ENCODE data around the gene RAB8B.
"Not testable (repeated sequence)": the region's sequence is repeated elsewhere in the genome, so short reads cannot be mapped to it uniquely, and the experiment has no call there.

The RAB8B gene

DNA sequence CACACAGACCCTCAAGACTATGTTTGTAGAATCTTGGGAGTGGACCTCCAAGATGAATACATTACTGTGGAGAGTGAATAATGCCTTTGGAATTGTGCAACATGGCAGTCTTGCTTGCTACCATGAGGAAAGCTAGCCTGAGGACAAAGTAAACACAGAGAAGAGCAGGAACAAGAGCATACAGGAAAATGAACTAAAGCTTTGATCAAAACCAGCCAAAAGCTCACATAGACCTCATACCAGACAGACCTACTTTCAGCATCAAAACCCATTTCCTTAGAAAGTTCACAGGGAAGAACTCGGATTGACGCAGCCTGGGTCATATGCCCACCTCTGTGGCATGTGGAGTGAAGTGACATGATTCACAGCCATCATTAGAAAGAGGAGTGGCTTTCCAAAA is 3.3 kb upstream of the RAB8B start:
- DNase-seq, result no peak

DNA sequence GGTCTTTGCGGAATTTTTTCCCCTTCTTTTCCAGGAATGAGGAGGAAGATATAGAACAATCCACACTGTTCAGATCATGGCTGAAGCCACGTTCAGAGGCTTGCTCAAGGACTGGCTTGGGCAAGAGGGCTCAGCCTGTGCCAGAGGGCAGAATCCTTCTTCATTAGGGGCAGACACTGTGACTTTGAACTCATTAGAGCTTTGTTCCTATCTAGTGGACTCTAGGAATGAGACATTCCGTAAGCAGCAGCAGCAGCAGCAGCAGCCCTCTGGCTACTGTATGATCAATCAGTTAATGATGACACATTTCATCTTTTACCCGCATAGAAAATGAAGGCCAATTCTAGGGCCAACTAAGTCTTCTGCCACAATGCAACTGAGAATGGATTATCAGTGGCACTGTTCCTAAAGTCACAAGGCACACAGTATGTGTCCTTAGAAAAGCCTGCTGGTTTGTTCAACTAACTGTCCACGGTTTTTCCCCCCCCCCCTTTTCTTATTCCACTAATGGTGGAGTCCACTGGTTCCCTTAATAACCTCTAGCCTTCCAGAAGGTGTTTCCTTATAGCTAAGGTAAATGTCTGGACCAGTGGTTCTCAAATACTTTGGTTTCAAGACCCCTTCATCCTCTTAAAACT is 1.7 kb upstream of the RAB8B start:
- DNase-seq, result no peak

DNA sequence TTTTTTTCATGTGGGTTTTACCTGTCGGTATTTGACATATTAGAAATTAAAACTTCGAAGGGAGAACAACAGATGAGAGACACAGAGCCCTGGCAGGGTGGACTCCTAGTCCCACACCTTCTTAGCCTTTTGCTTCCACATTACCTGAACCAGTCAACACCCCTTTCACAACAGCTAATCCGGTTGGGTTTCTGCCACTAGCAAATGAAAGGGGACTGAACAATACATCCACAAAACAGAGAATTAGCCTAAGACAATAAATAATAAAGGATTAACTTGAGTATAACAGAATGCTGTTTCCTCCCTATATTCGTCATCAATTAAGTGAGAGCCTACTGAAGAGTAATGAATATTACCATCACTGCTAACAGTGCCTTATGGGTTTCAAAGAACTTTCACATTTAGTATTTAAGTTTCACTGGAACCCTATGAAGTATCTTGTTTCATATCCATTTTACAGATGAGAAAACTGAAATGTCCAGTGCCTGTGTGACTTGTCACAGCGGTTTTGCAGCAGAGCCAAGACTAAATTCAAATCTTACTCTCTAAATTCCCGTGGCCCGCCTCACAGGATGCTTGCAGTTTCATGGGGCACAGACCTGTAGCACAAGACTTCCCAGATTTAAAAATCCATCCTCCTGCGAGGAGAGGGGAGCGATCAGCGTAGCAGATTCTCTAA is 1.0 kb upstream of the RAB8B start:
- DNase-seq, result no peak

DNA sequence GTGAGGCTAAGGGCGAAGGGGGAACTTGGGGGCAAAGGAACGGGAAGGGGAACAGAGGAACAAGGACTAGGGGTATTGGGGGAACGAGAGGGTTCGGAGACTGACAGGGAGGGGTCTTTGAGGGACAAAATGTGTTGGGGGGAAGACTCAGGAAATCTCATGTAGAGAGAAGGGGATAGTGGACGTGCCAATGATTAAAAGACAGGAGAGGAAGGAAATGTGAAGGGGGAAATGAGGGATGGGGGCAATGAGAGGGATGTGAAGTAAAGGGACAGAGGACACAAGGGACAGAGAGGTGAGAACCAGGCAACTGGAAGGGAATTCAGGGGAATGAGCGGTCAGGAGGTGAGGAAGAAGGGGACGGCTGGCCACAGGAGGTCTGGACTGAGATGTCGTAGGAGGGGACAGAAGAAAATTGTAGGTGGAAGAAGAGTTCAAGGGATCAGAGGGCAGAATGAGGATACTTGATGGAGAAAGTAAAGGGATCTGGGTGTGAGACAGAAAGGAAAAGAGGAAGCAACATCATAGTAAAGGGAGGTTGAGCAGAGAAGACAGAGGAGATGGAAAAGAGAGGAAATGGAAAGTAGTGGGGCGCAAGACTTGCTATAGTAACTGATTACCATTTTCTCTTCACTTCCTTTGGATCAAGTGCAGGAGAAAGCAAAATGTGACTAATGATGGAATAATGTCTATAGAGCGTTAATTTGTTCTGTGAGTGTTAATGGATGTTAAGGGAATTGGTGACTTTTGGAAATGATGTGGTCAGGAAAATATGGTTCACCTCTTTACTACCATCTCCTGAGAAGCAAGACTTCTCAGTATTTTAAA is 749 bp downstream of the RAB8B start:
- peak in 1 of 2 experiments; percentile 22 for DNase-seq

DNA sequence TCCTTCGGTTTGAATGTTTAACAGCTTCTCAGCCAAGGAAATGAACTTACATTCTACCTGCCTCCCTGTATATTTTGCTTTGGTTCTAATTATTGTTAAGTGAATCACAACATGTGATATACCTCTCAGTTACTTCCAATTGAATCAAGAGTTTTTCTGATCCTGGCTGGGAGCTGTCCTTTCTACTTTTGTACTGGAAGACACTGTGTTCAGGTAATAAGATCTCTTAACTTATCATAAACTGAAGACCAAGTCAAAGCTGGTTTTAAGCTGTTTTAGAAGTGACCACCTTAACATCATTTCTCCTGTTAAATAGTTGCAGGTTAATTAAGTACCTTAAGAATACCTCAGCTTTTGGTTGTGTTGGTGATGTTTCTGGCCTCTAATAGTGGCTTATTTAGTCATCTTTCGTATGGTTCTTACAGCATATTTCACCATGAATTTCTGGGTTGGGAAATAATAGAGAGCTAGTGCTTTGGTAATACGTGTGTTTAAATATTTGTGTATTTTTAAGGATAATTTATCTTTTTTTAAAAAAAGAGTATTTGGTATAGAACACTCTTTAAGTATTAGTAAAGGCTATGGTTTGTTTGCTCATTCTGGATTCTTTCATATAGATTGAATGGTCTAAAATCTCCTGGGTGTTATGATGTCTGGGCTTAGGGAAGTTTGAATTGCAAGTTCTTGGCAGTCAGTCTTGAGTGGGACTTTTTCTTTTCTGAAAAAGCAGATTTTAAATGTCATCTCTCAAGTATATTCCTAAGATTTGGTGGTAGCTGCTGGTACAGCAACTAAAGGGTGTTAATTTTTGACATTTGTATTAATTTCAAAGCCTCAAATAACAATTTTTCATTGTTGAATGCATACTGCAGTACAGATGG is 1.6 kb downstream of the RAB8B start:
- no peak for DNase-seq

DNA sequence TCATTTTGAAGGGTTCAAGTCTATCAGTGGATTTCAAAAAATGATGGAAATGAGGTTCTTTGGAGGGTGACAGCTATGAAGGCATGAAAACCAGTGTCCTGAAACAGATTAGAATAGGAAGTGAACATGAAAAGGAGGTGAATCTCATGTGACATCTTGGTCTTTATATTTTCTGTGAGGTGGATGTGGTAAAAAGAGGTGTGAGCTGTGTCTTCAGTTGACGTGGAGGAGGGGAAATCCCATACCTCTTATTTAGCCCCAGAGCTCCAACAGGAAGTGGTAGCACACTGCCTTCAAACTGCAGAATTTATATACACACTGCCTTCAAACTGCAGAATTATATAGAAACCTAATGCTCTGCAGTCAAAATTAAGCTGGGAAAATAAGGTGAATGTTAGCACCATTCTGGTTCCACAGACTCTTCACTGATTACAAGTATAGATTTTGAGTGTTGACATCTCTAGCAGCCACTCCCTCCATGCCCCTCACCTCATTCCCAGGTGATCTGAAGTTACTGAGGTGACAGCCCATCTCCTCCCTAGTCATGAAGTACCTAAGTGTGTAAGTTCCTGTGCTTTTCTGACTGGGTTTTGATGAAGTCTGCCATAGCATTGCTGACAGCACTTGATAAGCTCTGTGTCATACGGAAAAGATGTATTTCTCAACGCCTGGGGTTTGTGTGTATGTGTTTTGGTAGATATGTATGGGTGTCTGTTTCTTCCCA is 2.7 kb downstream of the RAB8B start:
- DNase-seq, result no peak

DNA sequence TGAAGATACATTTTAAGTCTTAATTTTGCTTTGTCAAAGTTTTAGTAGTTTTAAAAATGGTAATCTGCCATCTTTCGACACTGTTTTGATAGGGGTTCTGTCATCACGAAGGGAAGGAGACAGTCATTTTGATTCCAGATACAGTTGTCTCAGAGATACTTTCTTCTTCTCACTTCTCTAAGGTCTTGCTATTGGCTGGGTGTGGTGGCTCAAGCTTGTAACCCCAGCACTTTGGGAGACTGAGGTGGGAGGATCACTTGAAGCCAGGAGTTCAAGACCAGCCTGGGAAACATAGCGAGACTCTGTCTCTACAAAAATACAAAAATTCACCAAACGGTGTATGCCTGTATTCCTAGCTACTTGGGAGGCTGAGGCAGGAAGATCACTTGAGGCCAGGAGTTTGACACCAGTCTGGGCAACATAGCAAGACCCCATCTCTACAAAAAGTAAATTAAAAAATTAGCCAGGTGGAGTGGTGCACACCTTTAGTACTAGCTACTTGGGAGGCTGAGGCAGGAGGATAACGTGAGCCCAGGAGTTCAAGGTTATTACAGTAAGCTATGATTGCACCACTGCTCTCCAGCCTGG is 3.3 kb downstream of the RAB8B start:
- no peak for DNase-seq

DNA sequence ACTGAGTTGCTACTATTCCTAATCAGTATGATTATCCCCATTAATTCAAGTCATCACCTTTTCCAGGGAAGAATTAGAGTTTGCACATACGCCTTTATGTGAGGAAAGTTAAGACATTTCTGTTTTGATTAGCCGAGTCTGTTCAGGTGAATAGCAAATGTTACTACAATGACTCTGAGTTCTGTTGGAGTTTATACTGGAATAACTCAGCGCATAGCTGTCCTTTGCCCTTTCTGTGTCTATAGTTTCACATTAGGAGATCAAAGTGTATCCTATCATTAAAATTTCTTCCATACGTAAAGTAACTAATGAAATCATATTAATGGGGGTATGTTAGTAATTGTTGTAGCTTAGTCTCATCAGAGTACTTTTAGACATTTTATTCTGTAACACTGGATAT is 4.9 kb downstream of the RAB8B start:
- DNase-seq, result no peak

DNA sequence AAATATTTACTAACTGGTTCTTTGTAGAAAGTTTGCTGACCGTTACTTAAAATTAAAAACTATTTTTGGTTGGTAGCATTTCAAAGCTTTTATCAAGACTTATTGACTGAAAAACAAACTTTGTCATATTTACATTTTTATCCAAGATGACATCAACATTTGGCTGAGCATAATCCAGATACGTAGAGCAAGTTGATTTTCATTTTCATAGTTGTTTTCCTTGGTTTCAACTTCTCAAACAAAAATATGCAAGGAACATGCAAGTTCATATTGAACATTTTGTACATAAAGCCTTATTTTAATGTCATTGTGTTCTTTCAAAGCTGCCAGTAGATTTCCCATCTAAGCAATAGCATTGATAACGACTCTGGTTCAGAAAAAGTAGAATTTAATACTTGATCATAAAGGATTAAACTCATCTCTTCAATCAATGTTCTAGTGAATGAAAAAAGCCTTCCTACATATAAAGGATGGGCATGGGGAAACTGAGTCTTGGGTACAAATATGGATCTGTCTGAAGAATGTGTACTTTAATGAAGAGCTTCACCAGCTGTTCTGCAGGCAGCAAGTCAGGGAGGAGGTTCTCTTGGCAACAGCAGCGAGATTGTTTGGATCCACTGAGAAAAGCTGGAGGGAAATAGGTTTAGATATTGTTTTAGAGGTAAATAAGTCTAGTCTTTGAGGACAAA is 5.6 kb downstream of the RAB8B start:
- no peak for DNase-seq

DNA sequence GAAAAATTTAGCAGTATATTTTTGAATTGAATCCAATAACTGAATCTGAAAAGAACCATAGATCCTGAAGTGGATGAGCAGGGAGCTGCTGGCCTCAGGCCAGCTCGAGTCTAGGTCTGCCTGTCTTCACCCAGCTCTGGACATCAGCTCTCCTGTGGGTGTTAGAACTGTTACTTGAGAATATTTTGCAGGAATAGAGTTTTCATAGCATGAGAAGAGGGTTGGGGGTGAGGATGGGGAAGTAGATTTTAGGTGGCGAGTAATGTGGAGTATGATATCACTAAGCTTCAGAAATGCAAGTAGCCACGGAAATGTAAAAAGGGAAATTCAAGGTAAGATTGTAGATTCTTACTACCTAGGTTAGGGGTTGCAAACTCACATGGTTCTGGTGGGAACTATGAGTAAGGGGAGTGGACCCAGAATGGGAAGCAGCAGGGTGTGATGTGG is 6.2 kb downstream of the RAB8B start:
- DNase-seq, result no peak

DNA sequence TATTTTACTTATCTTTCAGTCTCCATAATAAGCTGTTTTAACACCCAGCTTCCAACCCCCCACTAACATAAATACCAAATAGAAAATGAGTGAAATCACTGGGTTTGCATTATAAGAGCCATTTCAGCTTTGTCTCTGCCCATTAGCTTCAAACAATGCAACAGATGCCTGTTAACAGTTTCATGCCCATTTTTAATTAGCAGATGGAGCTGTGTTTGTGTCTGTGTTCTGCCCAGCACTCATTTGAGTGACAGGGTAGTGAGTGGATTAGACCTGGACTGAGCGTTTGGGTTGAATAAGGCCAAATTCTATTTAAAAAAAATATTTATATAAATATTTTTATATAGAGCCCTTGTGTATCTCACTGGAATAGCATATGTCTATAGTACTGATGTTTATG is 7.4 kb downstream of the RAB8B start:
- no peak for DNase-seq

DNA sequence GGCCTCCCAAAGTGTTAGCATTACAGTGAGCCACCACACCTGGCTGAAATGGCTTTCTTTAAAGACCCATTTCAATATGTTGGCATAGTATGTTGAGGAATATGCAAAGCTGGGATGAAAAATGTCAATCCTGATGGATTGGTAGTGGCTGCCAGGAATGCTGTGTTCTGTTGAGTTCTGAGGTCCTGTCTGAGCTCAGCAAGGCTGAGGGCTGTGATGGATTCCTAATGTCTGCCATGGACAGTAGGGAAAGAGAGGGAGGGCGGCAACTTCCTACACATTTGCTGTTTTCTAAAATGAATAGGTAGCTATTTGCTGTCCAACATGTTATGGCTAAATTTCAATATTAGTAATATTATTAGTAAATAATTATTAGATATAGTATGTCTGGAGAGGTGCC is 8.2 kb downstream of the RAB8B start:
- DNase-seq, result peak in 1 of 2 experiments; percentile 9

DNA sequence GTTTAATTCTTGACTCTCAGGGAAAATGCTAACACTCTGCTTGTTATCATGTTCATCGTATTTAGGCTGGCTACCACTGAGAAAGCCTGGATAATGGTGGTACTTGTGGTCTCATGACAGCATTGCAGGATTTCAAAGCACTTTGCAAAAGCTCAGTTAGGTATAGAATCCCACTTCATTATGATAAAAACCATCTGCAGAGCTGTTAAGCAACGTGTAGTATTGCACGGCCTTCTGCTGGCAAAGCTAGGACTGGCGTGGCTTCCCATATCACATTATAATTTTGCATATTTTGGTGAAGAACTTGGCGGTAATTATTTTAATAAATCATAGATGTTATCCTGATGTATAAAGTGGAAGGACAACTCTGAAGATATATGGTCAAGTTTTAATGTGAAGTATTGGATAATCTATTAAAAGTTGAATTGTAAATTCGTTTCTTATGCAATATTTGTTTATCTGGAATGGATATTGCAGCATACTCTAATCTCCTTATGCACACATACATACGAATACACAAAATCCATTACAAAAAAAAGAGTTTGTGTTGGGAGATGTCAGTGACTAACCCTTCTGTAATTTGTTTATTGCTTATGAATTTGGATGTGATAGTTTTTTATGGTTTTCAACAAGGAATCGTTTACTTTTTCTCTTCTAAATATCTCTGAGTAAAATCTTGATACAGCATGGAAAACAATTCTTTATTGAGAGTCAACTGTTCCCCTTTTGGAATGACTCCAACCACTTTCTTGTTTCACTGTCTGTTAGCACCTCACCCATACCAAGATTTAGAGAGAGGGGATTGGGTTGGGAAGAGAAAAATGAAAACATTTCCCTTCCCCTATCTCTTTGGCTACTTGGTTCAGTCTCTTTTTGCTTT is 9.2 kb downstream of the RAB8B start:
- peak; percentile 37 to 67 for DNase-seq

DNA sequence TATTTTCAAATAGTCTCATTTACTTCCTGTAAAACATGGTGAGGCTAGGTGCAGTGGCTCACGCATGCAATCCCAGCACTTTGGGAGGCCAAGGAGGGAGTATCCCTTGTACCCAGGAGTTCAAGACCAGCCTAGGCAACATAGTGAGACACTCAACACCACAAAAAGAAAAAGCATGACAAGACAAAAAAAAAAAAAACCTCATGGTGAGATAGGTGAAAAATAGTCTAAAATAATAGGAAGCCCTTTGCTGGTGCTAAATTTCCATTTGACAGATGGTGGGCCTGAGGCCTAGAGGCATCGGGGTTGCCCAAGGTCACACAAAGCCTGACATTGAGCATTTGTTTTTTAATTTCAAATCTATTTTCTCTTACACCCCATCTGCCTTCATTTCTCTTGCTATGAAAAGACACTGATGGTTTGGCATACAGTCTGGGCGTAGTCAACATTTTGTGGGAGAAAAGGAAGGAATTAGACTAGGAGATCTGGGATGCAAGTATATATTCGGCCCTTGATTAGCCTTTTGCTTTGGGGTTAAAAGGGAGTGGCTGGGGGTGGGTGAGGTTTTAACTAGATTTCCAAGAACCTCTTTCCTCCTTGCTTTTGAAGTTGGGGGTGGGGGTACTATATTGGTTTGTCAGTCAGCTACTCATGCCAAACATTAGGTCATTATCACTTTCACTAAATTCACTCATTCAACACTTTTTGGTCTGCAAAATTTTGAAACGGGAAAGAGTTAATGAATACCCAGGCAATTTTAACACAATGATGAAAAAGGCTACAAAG is 11.3 kb downstream of the RAB8B start:
- DNase-seq, result no peak

DNA sequence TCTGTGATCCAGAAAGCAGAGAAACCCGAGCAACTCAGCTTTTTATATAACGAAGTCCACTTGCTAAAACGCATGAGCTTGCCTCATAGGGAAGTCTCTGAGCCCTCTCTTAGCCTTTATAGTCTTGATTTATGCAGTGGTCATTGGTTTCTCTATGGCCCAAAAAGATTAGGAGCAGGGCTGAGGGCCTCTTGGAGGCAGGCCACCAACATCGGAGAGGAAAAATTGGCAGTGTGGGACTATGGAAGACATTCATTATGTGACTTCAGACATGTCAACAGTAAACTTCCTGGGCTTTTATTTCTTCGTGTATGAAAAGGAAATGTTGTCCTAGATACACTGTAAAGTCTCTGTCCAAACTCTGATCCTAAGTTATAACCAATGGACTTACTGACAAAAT is 13.5 kb downstream of the RAB8B start:
- DNase-seq, result peak in 1 of 2 experiments; percentile 6

DNA sequence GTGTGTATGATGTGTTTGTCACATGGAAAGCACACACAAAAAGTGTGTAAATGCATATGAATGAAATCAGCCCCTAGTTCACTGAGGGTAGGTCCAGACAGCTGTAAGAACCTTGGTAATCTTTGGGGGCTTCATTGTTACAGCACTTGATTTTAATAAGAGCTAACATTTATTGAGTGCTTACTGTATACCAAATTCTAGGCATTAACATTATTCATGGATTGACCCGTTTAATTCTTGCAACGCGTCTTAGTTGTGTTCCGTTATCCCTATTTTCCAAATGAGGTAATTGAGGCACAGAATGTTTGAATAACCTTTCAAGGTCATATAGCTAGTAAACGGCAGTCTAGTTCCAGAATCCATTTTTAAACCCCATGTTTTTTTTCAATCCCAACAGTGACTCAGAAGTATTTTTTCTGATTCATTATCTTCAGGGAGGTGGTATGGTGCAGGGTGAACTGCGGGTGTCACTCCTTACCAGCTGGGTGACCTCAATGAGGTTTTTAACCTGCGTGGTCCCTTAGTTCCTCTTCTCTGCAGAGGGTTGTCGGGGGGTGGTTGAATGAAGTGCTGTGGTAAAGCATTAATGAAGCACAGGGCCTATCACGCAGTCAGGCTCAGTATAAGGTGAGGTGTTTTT is 14.2 kb downstream of the RAB8B start:
- peak in 1 of 2 experiments; percentile 13 for DNase-seq

DNA sequence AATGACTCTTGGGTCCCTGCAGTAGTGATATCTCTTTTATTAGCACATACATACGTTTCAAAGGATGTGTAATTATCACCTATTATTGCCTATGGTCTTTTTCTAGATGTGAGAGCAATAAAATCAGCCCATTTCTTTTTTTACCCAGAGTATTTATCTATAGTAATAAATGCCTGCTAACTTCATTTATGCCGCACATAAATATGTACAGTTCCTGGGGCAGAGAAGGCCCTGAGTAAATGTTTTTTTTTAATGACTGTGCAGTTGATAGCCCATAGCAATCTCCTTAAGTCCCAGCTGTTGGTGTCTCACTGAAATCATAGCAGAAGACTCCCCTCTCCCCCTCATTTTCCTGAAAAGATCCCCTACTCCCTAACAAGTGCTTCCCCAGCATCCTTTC is 16.7 kb downstream of the RAB8B start:
- DNase-seq, result no peak

DNA sequence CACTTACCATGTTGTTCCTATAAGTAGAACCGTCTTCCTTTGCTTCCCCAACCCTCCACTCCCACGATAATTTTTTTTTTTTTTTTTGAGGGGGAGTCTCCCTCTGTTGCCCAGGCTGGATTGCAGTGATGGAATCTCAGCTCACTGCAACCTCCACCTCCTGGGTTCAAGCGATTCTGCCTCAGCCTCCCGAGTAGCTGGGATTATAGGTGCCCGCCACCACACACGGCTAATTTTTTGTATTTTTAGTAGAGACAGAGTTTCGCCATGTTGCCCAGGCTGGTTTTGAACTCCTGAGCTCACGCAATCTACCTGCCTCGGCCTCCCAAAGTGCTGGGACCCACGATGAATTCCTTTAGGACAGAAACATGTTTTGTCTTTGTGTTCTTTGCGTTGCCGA is 19.4 kb downstream of the RAB8B start:
- DNase-seq, result not testable (repeated sequence)
